Measurements from ENCODE around the gene SLC52A3. TPM values are rescaled to one million over a fixed set of nuclear protein-coding genes. Genes with fewer than 3 reads are reported as not detected.

Gene SLC52A3
- polyA plus RNA-seq, 1 donor from 2014 or later = not detected

DNA sequence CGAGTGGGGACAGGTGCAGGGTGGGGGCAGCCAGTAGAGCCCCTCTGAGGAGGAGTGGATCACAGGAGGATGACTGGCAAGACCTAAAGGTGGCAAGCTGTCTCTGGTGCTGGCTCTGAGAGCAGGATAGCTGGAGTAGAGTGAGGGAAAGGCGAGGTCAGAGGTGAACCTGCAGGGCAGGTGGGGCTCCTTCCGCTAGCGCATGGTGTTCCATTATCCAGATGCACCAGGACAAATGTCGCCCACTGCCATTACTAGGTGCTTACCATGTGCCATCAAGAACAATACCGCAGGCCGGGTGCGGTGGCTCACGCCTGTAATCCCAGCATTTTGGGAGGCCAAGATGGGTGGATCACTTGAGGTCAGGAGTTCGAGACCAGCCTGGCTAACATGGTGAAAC is 46.9 kb upstream of the SLC52A3 start:
- no peaks in the 10 kb centered on the region for H3K9me3 ChIP-seq (ENCODE audit: low read length)
- H4K20me1 ChIP-seq (ENCODE audit: insufficient read depth) = no peaks in the 10 kb centered on the region
- no peak for TF ChIP-seq SMC3 (conservative IDR thresholded peaks at IDR 0.05; ENCODE audit: poor library complexity)
- TF ChIP-seq MXI1 (conservative IDR thresholded peaks at IDR 0.05; ENCODE audit: poor library complexity, severe bottlenecking) = no peak
- TF ChIP-seq, protein P1, sequence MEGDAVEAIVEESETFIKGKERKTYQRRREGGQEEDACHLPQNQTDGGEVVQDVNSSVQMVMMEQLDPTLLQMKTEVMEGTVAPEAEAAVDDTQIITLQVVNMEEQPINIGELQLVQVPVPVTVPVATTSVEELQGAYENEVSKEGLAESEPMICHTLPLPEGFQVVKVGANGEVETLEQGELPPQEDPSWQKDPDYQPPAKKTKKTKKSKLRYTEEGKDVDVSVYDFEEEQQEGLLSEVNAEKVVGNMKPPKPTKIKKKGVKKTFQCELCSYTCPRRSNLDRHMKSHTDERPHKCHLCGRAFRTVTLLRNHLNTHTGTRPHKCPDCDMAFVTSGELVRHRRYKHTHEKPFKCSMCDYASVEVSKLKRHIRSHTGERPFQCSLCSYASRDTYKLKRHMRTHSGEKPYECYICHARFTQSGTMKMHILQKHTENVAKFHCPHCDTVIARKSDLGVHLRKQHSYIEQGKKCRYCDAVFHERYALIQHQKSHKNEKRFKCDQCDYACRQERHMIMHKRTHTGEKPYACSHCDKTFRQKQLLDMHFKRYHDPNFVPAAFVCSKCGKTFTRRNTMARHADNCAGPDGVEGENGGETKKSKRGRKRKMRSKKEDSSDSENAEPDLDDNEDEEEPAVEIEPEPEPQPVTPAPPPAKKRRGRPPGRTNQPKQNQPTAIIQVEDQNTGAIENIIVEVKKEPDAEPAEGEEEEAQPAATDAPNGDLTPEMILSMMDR (IDR thresholded peaks at IDR 0.05; ENCODE audit: poor library complexity, severe bottlenecking) = no peak
- TF ChIP-seq RAD21 (conservative IDR thresholded peaks at IDR 0.05) = no peak
- TF ChIP-seq, protein P2, sequence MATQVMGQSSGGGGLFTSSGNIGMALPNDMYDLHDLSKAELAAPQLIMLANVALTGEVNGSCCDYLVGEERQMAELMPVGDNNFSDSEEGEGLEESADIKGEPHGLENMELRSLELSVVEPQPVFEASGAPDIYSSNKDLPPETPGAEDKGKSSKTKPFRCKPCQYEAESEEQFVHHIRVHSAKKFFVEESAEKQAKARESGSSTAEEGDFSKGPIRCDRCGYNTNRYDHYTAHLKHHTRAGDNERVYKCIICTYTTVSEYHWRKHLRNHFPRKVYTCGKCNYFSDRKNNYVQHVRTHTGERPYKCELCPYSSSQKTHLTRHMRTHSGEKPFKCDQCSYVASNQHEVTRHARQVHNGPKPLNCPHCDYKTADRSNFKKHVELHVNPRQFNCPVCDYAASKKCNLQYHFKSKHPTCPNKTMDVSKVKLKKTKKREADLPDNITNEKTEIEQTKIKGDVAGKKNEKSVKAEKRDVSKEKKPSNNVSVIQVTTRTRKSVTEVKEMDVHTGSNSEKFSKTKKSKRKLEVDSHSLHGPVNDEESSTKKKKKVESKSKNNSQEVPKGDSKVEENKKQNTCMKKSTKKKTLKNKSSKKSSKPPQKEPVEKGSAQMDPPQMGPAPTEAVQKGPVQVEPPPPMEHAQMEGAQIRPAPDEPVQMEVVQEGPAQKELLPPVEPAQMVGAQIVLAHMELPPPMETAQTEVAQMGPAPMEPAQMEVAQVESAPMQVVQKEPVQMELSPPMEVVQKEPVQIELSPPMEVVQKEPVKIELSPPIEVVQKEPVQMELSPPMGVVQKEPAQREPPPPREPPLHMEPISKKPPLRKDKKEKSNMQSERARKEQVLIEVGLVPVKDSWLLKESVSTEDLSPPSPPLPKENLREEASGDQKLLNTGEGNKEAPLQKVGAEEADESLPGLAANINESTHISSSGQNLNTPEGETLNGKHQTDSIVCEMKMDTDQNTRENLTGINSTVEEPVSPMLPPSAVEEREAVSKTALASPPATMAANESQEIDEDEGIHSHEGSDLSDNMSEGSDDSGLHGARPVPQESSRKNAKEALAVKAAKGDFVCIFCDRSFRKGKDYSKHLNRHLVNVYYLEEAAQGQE (IDR thresholded peaks at IDR 0.05; ENCODE audit: borderline replicate concordance) = no peak
- TF ChIP-seq TAF1 (IDR thresholded peaks at IDR 0.05; ENCODE audit: low read depth) = no peak
- no peak for TF ChIP-seq POLR2AphosphoS5 (IDR thresholded peaks at IDR 0.05)
- TF ChIP-seq EP300 (conservative IDR thresholded peaks at IDR 0.05; ENCODE audit: poor library complexity, severe bottlenecking) = no peak
- no peak for TF ChIP-seq EZH2 (IDR thresholded peaks at IDR 0.05; ENCODE audit: borderline replicate concordance, insufficient read depth, low read length, poor library complexity, severe bottlenecking)
- H3K9ac ChIP-seq (ENCODE audit: low read length) = no peak overlapping the region
- no peaks in the 10 kb centered on the region for H3F3A ChIP-seq (ENCODE audit: insufficient read depth, low read length, poor library complexity, severe bottlenecking)
- no peak overlapping the region for H3K4me2 ChIP-seq (ENCODE audit: low read length)
- no peak overlapping the region for H3K4me3 ChIP-seq (ENCODE audit: low read length)
- H3K27me3 ChIP-seq (ENCODE audit: insufficient read depth, low read depth, low read length) = no peaks in the 10 kb centered on the region
- H2AFZ ChIP-seq (ENCODE audit: low read depth, low read length) = no peak overlapping the region
- H3K36me3 ChIP-seq (ENCODE audit: insufficient read depth, low read length) = no peaks in the 10 kb centered on the region
- H3K79me2 ChIP-seq (replicated peaks; ENCODE audit: insufficient read depth, low read length) = no peaks in the 10 kb centered on the region
- H3K27ac ChIP-seq (ENCODE audit: low read length) = no peak overlapping the region
- no peaks in the 10 kb centered on the region for H3K9me2 ChIP-seq (ENCODE audit: insufficient read depth, low read length)

- H2AFZ ChIP-seq (ENCODE audit: low read depth, low read length) = no peak overlapping the region
Observed at GRCh38 chr20:813390-813789, 45.1 kb upstream of the SLC52A3 start.

More at GRCh38 chr20:813390-813789, 45.1 kb upstream of the SLC52A3 start:
- no peak overlapping the region for H3K4me2 ChIP-seq (ENCODE audit: low read length)
- no peaks in the 10 kb centered on the region for H3K79me2 ChIP-seq (replicated peaks; ENCODE audit: insufficient read depth, low read length)
- H3K9ac ChIP-seq (ENCODE audit: low read length) = no peak overlapping the region
- H3K4me3 ChIP-seq (ENCODE audit: low read length) = no peak overlapping the region
- no peaks in the 10 kb centered on the region for H4K20me1 ChIP-seq (ENCODE audit: insufficient read depth)
- no peak overlapping the region for H3K27ac ChIP-seq (ENCODE audit: low read length)
- H3K27me3 ChIP-seq (ENCODE audit: insufficient read depth, low read depth, low read length) = no peaks in the 10 kb centered on the region
- H3K9me2 ChIP-seq (ENCODE audit: insufficient read depth, low read length) = no peaks in the 10 kb centered on the region
- no peaks in the 10 kb centered on the region for H3F3A ChIP-seq (ENCODE audit: insufficient read depth, low read length, poor library complexity, severe bottlenecking)
- H3K9me3 ChIP-seq (ENCODE audit: low read length) = no peaks in the 10 kb centered on the region
- no peaks in the 10 kb centered on the region for H3K36me3 ChIP-seq (ENCODE audit: insufficient read depth, low read length)
- TF ChIP-seq EZH2 (IDR thresholded peaks at IDR 0.05; ENCODE audit: borderline replicate concordance, insufficient read depth, low read length, poor library complexity, severe bottlenecking) = no peak
- TF ChIP-seq RAD21 (conservative IDR thresholded peaks at IDR 0.05) = no peak
- no peak for TF ChIP-seq SMC3 (conservative IDR thresholded peaks at IDR 0.05; ENCODE audit: poor library complexity)
- TF ChIP-seq, protein P1 (IDR thresholded peaks at IDR 0.05; ENCODE audit: poor library complexity, severe bottlenecking) = no peak
- no peak for TF ChIP-seq POLR2AphosphoS5 (IDR thresholded peaks at IDR 0.05)
- TF ChIP-seq MXI1 (conservative IDR thresholded peaks at IDR 0.05; ENCODE audit: poor library complexity, severe bottlenecking) = no peak
- no peak for TF ChIP-seq TAF1 (IDR thresholded peaks at IDR 0.05; ENCODE audit: low read depth)
- TF ChIP-seq, protein P2 (IDR thresholded peaks at IDR 0.05; ENCODE audit: borderline replicate concordance) = no peak
- TF ChIP-seq EP300 (conservative IDR thresholded peaks at IDR 0.05; ENCODE audit: poor library complexity, severe bottlenecking) = no peak
